Measurements from ENCODE around the gene CES4A. TPM values are rescaled to one million over a fixed set of nuclear protein-coding genes. Genes with fewer than 3 reads are reported as not detected.

Gene CES4A
- total RNA-seq, 6 experiments from 2014 or later, result 1.7 to 3.5 (median 2.3) TPM

GRCh38 chr16:67027046-67027445 is 38.7 kb downstream of the CES4A start:
- TF ChIP-seq CTCF (IDR thresholded peaks at IDR 0.05), result no peak
- Mint-ChIP-seq H3K36me3 (ENCODE audit: low read depth) (peaks cover 18% of the 10 kb centered on the region), H3K4me1 (ENCODE audit: low read depth) (peaks cover 38% of the 10 kb centered on the region), H3K9me3 (no peaks in the 10 kb centered on the region), H3K27ac (no peak overlapping the region), H3K27me3 (ENCODE audit: insufficient read depth) (peaks cover 2% of the 10 kb centered on the region), H3K4me3 (no peak overlapping the region)
- DNase-seq, result no peak

DNA sequence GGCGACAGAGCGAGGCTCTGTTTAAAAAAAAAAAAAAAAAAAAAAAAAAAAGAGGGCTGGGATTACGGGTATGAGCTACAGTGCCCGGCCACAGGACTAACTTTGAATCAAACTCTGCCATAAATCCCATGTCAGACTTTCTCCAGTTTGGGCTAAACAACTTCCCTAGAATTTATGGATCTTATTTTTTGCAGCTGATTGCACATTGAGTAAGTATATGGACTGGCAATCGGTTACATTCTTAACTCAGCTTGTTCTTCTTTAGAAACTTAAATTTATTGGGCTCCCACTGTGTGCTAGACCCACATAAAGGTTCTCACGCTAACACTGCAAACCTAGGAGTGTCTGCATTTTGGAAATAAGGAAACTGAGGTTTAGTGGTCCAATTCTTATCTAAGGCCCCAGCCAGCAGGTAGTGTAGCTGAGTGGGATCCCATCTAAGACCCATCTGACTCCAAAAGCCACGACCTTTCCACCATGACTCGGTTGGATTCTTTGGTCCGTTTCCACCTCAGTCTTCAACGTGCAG is 39.8 kb downstream of the CES4A start:
- Mint-ChIP-seq H3K36me3 (ENCODE audit: low read depth) (peaks cover 21% of the 10 kb centered on the region), H3K4me3 (peak overlapping the region; percentile 95), H3K27me3 (ENCODE audit: insufficient read depth) (peaks cover 2% of the 10 kb centered on the region), H3K27ac (peak overlapping the region; percentile 83), H3K9me3 (no peaks in the 10 kb centered on the region), H3K4me1 (ENCODE audit: low read depth) (peaks cover 35% of the 10 kb centered on the region)
- no peak for DNase-seq
- no peak for TF ChIP-seq CTCF (IDR thresholded peaks at IDR 0.05)

DNA sequence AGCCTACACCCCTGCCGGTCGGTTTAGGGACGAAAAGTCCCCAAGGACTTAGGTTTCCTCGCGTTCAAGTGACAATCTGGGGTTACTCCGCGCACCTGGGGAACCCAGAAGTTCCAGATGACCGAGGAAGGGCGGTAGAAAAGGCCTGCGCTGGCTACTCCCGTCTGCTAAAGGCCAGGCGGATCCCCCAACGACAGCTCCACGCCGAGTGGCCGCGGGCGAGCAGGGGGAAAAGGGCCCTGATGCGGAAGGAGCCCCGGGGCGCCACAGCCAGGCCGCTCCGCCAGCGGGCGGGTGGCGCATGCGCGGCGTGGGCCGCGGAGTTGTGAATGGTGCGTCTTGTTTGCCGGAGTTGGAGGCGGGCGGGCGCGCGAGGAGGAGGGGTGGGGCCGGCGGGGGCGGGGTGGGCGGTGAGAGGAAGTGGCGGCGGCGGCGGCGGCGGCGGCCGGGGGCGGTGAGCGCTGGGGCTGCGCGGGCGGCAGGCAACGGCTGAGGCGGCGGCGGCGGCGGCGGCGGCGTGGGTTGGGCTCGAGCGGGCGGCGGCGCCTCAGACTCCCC is 40.4 kb downstream of the CES4A start, which contains the start of gene CBFB:
Gene CBFB, plus strand, starts transcription at position 454 of the 558 bp plus-strand sequence. CDS start 259 bp downstream, outside the sequence.
- H3K36me3 Mint-ChIP-seq (ENCODE audit: low read depth), result peaks cover 21% of the 10 kb centered on the region
- peak; percentile 90 for DNase-seq
- H3K9me3 Mint-ChIP-seq, result no peaks in the 10 kb centered on the region
- H3K27me3 Mint-ChIP-seq (ENCODE audit: insufficient read depth), result peaks cover 2% of the 10 kb centered on the region
- peaks cover 35% of the 10 kb centered on the region for H3K4me1 Mint-ChIP-seq (ENCODE audit: low read depth)
- peak within 1 kb of the TSS; percentile 88 for H3K27ac Mint-ChIP-seq
- H3K4me3 Mint-ChIP-seq, result peak within 1 kb of the TSS; percentile 95
- peak; percentile 26; the same call in 1 of the 2 replicates for TF ChIP-seq CTCF (IDR thresholded peaks at IDR 0.05)

GRCh38 chr16:67029254-67030096 is 41.1 kb downstream of the CES4A start:
- peaks cover 24% of the 10 kb centered on the region for H3K36me3 Mint-ChIP-seq (ENCODE audit: low read depth)
- peaks cover 36% of the 10 kb centered on the region for H3K4me1 Mint-ChIP-seq (ENCODE audit: low read depth)
- DNase-seq, result peak; percentile 41
- no peak for TF ChIP-seq CTCF (IDR thresholded peaks at IDR 0.05)
- no peaks in the 10 kb centered on the region for H3K9me3 Mint-ChIP-seq
- H3K27ac Mint-ChIP-seq, result peak overlapping the region; percentile 88
- peak overlapping the region; percentile 95 for H3K4me3 Mint-ChIP-seq
- H3K27me3 Mint-ChIP-seq (ENCODE audit: insufficient read depth), result peaks cover 2% of the 10 kb centered on the region

- no peak for DNase-seq
- Mint-ChIP-seq H3K4me3 (peak overlapping the region; percentile 95), H3K36me3 (ENCODE audit: low read depth) (peaks cover 27% of the 10 kb centered on the region), H3K9me3 (no peaks in the 10 kb centered on the region), H3K27me3 (ENCODE audit: insufficient read depth) (peaks cover 2% of the 10 kb centered on the region), H3K4me1 (ENCODE audit: low read depth) (peaks cover 43% of the 10 kb centered on the region), H3K27ac (peak overlapping the region; percentile 88)
- no peak for TF ChIP-seq CTCF (IDR thresholded peaks at IDR 0.05)
Observed at GRCh38 chr16:67030221-67030962, 42.0 kb downstream of the CES4A start.

Data from HFFc6 (cell line).